HEK293 (cell line): ENCODE data around the gene LPCAT4.

Source experiments
- HOXD13 ChIP-seq: sonication (generic); formaldehyde crosslinking; IDR thresholded peaks from 2 replicates; pipeline ENCODE4 v1.8.0; 2022; ENCODE audit warnings: missing genetic modification reagents, borderline replicate concordance
- KLF17 ChIP-seq: fragments of 450-650 bp; formaldehyde crosslinking; IDR thresholded peaks from 2 replicates; pipeline ENCODE4 v1.5.1; 2016; ENCODE audit warnings: missing biosample characterization, missing genetic modification characterization
- PATZ1 ChIP-seq: fragments of 450-650 bp; formaldehyde crosslinking; IDR thresholded peaks from 2 replicates; pipeline ENCODE4 v1.5.1; 2016; ENCODE audit warnings: missing biosample characterization, missing genetic modification characterization
- SALL2 ChIP-seq: fragments of 450-650 bp; formaldehyde crosslinking; IDR thresholded peaks from 2 replicates; pipeline ENCODE4 v1.5.0; 2017; ENCODE audit warnings: missing biosample characterization, mild to moderate bottlenecking, missing genetic modification characterization, borderline replicate concordance
- SP7 ChIP-seq: fragments of 450-650 bp; formaldehyde crosslinking; IDR thresholded peaks from 2 replicates; pipeline ENCODE4 v1.5.1; 2016; ENCODE audit warnings: missing biosample characterization, missing genetic modification characterization
- YY1 ChIP-seq: fragments of 450-650 bp; formaldehyde crosslinking; IDR thresholded peaks from 2 replicates; pipeline ENCODE4 v1.5.1; 2018; ENCODE audit warnings: missing biosample characterization, missing genetic modification characterization
- ZBTB17 ChIP-seq: fragments of 450-650 bp; formaldehyde crosslinking; IDR thresholded peaks from 2 replicates; pipeline ENCODE4 v1.5.1; 2016; ENCODE audit warnings: missing biosample characterization, missing genetic modification characterization
- ZBTB8A ChIP-seq: fragments of 450-650 bp; formaldehyde crosslinking; IDR thresholded peaks from 2 replicates; pipeline ENCODE4 v1.5.1; 2016; ENCODE audit warnings: missing biosample characterization, missing genetic modification characterization
- ZNF114 ChIP-seq: fragments of 450-650 bp; formaldehyde crosslinking; IDR thresholded peaks from 2 replicates; pipeline ENCODE4 v1.5.0; 2017; ENCODE audit warnings: missing biosample characterization, missing genetic modification characterization
- ZNF146 ChIP-seq: fragments of 450-650 bp; formaldehyde crosslinking; IDR thresholded peaks from 2 replicates; pipeline ENCODE4 v1.5.1; 2016; ENCODE audit warnings: missing biosample characterization, missing genetic modification characterization
- ZNF157 ChIP-seq: fragments of 450-650 bp; formaldehyde crosslinking; IDR thresholded peaks from 2 replicates; pipeline ENCODE4 v1.5.1; 2016; ENCODE audit warnings: missing biosample characterization, missing genetic modification characterization
- ZNF169 ChIP-seq: fragments of 450-650 bp; formaldehyde crosslinking; IDR thresholded peaks from 2 replicates; pipeline ENCODE4 v1.5.1; 2016; ENCODE audit warnings: missing biosample characterization, missing genetic modification characterization
- ZNF214 ChIP-seq: fragments of 450-650 bp; formaldehyde crosslinking; IDR thresholded peaks from 2 replicates; pipeline ENCODE4 v1.5.1; 2017; ENCODE audit warnings: missing biosample characterization, mild to moderate bottlenecking, missing genetic modification characterization, borderline replicate concordance
- ZNF223 ChIP-seq: fragments of 450-650 bp; formaldehyde crosslinking; IDR thresholded peaks from 2 replicates; pipeline ENCODE4 v1.5.1; 2016; ENCODE audit warnings: missing biosample characterization, missing genetic modification characterization
- ZNF266 ChIP-seq: fragments of 450-650 bp; formaldehyde crosslinking; IDR thresholded peaks from 2 replicates; pipeline ENCODE4 v1.5.1; 2016; ENCODE audit warnings: missing biosample characterization, missing genetic modification characterization, low read depth
- ZNF341 ChIP-seq: fragments of 450-650 bp; formaldehyde crosslinking; IDR thresholded peaks from 2 replicates; pipeline ENCODE4; 2016; ENCODE audit warnings: low read depth, missing biosample characterization, missing genetic modification characterization
- ZNF354C ChIP-seq: fragments of 450-650 bp; formaldehyde crosslinking; IDR thresholded peaks from 2 replicates; pipeline ENCODE4 v1.5.1; 2016; ENCODE audit warnings: missing biosample characterization, missing genetic modification characterization, low read depth, borderline replicate concordance
- ZNF362 ChIP-seq: fragments of 450-650 bp; formaldehyde crosslinking; IDR thresholded peaks from 2 replicates; pipeline ENCODE4 v1.5.1; 2016; ENCODE audit warnings: missing biosample characterization, missing genetic modification characterization
- ZNF37A ChIP-seq: fragments of 450-650 bp; IDR thresholded peaks from 2 replicates; pipeline ENCODE4 v1.5.1; 2018; ENCODE audit warnings: missing biosample characterization, missing genetic modification characterization
- ZNF391 ChIP-seq: fragments of 450-650 bp; formaldehyde crosslinking; IDR thresholded peaks from 2 replicates; pipeline ENCODE4 v1.5.1; 2016; ENCODE audit warnings: low read depth, missing biosample characterization, missing genetic modification characterization, borderline replicate concordance
- ZNF394 ChIP-seq: fragments of 450-650 bp; formaldehyde crosslinking; IDR thresholded peaks from 2 replicates; pipeline ENCODE4 v1.5.1; 2016; ENCODE audit warnings: missing biosample characterization, missing genetic modification characterization, mild to moderate bottlenecking, moderate library complexity, borderline replicate concordance
- ZNF488 ChIP-seq: fragments of 450-650 bp; formaldehyde crosslinking; IDR thresholded peaks from 2 replicates; pipeline ENCODE4 v1.5.1; 2016; ENCODE audit warnings: missing biosample characterization, missing genetic modification characterization
- ZNF514 ChIP-seq: fragments of 450-650 bp; formaldehyde crosslinking; IDR thresholded peaks from 2 replicates; pipeline ENCODE4 v1.5.1; 2016; ENCODE audit warnings: missing biosample characterization, missing genetic modification characterization
- ZNF521 ChIP-seq: fragments of 450-650 bp; formaldehyde crosslinking; IDR thresholded peaks from 2 replicates; pipeline ENCODE4 v1.5.1; 2017; ENCODE audit warnings: missing biosample characterization, mild to moderate bottlenecking, missing genetic modification characterization
- ZNF530 ChIP-seq: fragments of 450-650 bp; formaldehyde crosslinking; IDR thresholded peaks from 2 replicates; pipeline ENCODE4 v1.5.1; 2016; ENCODE audit warnings: low read depth, missing biosample characterization, missing genetic modification characterization
- ZNF544 ChIP-seq: fragments of 450-650 bp; formaldehyde crosslinking; IDR thresholded peaks from 2 replicates; pipeline ENCODE4 v1.5.0; 2017; ENCODE audit warnings: missing biosample characterization, missing genetic modification characterization
- ZNF600 ChIP-seq: fragments of 450-650 bp; formaldehyde crosslinking; IDR thresholded peaks from 2 replicates; pipeline ENCODE4 v1.5.1; 2016; ENCODE audit warnings: missing biosample characterization, missing genetic modification characterization
- ZNF610 ChIP-seq: fragments of 450-650 bp; formaldehyde crosslinking; IDR thresholded peaks from 2 replicates; pipeline ENCODE4 v1.5.1; 2016; ENCODE audit warnings: missing biosample characterization, missing genetic modification characterization, borderline replicate concordance
- ZNF623 ChIP-seq: fragments of 450-650 bp; formaldehyde crosslinking; IDR thresholded peaks from 2 replicates; pipeline ENCODE4 v1.5.1; 2016; ENCODE audit warnings: missing biosample characterization, missing genetic modification characterization
- ZNF639 ChIP-seq: fragments of 450-650 bp; formaldehyde crosslinking; IDR thresholded peaks from 2 replicates; pipeline ENCODE4 v1.5.1; 2016; ENCODE audit warnings: missing biosample characterization, missing genetic modification characterization
- ZNF654 ChIP-seq: fragments of 450-650 bp; formaldehyde crosslinking; IDR thresholded peaks from 2 replicates; pipeline ENCODE4 v1.5.1; 2016; ENCODE audit warnings: low read depth, missing biosample characterization, missing genetic modification characterization
- ZNF658 ChIP-seq: fragments of 450-650 bp; formaldehyde crosslinking; IDR thresholded peaks from 2 replicates; pipeline ENCODE4; 2016; ENCODE audit warnings: missing biosample characterization, missing genetic modification characterization
- ZNF791 ChIP-seq: fragments of 450-650 bp; formaldehyde crosslinking; IDR thresholded peaks from 2 replicates; pipeline ENCODE4 v1.5.1; 2016; ENCODE audit warnings: missing biosample characterization, missing genetic modification characterization
- ZNF843 ChIP-seq: fragments of 450-650 bp; formaldehyde crosslinking; IDR thresholded peaks from 2 replicates; pipeline ENCODE4 v1.5.1; 2016; ENCODE audit warnings: missing biosample characterization, missing genetic modification characterization
- ZSCAN30 ChIP-seq: fragments of 450-650 bp; IDR thresholded peaks from 2 replicates; pipeline ENCODE4 v1.5.1; 2018; ENCODE audit warnings: missing biosample characterization, mild to moderate bottlenecking, missing genetic modification characterization, moderate library complexity

The LPCAT4 gene

GRCh38 chr15:34342737-34343575 lies 24.0 kb downstream of the LPCAT4 start, which contains the start of the genes NOP10 and NUTM1 (continued):
- TF ChIP-seq ZNF610 (no peak), ZNF791 (tag by site-specific recombination) (no peak), ZNF266 (tag by site-specific recombination) (no peak), ZNF600 (tag by site-specific recombination) (peak; percentile 97), SALL2 (tag by site-specific recombination) (no peak), SP7 (tag by site-specific recombination) (peak; percentile 67), ZNF514 (tag by site-specific recombination) (no peak), ZNF658 (tag by site-specific recombination) (no peak), ZSCAN30 (peak; percentile 97), HOXD13 (no peak), ZNF341 (tag by site-specific recombination) (no peak), ZNF488 (tag by site-specific recombination) (no peak), ZNF394 (tag by site-specific recombination) (no peak), ZNF544 (tag by site-specific recombination) (no peak), ZBTB17 (tag by site-specific recombination) (peak; percentile 85), ZNF391 (tag by site-specific recombination) (0 out of 2 replicates have a peak, but pooled peaks have one; percentile 14), ZNF169 (no peak), ZNF623 (tag by site-specific recombination) (0 out of 2 replicates have a peak, but pooled peaks have one; percentile 6), YY1 (tag by site-specific recombination) (no peak), PATZ1 (tag by site-specific recombination) (peak; percentile 55; the same call in 1 of the 2 replicates), ZNF639 (peak; percentile 56; the same call in 1 of the 2 replicates), KLF17 (no peak; the same call in 1 of the 2 replicates), ZBTB8A (peak; percentile 72; the same call in 1 of the 2 replicates), ZNF843 (no peak), ZNF362 (no peak), ZNF654 (tag by site-specific recombination) (peak; percentile 60), ZNF37A (tag by site-specific recombination) (no peak), ZNF114 (no peak), ZNF223 (tag by site-specific recombination) (no peak), ZNF146 (tag by site-specific recombination) (no peak), ZNF521 (tag by site-specific recombination) (no peak), ZNF214 (tag by site-specific recombination) (no peak), ZNF354C (no peak), ZNF530 (no peak), ZNF157 (tag by site-specific recombination) (no peak)
